HG03159 (cell line): ENCODE data around the gene ZNF672.

Experiments used
- ATAC-seq: cut with Tn5 transposase; IDR thresholded peaks from one replicate; pipeline ENCODE4 v1.9.1; 2021; ENCODE audit warnings: mild to moderate bottlenecking, moderate library complexity; ENCODE audit not compliant: unreplicated experiment

Gene ZNF672

GRCh38 chr1:248831842-248832241 lies 6.2 kb upstream of the ZNF672 start:
- no peak for ATAC-seq

DNA sequence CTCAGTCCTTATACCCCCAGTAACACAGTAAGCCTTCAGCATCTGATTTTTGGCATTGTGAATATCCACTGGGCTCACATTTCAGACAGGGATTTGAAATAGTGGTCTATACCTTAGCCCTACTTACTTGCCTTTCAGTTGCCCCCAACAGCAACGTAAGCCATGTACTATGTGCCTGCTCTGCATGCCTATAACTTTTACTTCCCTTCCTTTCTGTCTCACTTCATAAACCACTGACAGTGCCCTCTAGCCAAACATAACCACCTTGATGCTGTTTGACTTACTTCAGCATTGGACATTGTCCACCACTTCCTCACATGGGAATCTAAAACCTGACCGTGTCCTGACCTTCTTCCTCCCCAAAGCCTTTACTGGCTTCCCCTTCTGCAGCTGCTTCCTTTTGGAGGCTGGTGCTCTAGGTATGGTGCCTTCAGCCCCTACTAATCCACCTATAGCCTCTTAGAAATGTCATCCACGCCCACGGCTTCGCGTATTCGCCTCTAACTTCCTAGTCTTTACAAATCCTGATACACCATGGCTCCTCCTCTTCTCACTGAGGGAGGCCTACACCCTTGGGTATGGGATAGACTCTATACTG lies 3.6 kb upstream of the ZNF672 start:
- no peak for ATAC-seq

- no peak for ATAC-seq
Observed at GRCh38 chr1:248837045-248837780, 811 bp upstream of the ZNF672 start.

GRCh38 chr1:248838357-248839167 lies 538 bp downstream of the ZNF672 start:
- ATAC-seq = peak; percentile 66

DNA sequence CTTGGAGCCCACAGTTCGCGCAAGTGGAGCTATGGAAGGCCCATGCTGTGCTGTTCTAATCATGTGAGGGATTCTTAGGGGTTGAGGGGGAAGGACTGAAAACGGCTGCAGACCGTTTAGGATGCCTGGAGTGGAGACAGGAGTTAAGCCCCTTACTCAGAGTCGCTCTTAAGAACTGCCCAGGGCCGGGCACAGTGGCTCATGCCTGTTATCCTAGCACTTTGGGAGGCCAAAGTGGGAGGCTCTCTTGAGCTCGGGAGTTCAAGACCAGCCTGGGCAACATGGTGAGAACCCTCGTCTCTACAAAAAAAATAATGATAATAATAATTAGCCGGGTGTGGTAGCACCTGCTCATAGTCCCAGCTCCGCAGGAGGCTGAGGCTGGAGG lies 1.1 kb downstream of the ZNF672 start:
- ATAC-seq = no peak

GRCh38 chr1:248840946-248841345 lies 2.9 kb downstream of the ZNF672 start:
- ATAC-seq = no peak

DNA sequence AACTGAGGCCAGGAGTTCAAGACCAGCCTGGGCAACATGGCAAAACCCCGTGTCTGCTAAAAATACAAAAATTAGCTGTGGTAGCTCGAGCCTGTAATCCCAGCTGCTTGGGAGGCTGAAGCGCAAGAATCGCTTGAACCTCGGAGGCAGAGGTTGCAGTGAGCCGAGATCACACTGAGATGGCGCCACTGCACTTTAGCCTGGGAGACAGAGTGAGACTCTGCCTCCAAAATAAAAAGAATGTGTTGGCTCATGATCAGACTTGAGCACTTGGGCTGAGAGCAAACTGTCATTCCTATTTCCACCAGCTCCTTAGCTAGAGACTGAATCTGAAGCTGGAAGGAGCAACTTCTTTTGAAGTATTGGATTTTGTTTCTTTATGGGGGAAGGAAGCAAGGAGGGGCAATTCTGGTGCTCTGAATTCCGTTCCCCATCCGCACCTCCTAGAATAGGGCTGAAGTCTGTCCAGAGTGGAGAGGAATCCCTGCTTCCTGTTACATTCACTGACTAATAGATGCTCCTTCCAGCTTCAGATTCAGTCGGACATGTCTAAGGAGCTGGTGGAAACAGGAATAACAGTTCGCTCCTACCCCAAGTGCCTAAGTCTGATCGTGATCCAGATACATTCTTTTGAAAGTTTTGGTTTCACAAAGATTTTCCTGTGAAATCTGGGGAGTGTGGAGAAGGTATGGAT lies 3.8 kb downstream of the ZNF672 start:
- ATAC-seq = no peak

DNA sequence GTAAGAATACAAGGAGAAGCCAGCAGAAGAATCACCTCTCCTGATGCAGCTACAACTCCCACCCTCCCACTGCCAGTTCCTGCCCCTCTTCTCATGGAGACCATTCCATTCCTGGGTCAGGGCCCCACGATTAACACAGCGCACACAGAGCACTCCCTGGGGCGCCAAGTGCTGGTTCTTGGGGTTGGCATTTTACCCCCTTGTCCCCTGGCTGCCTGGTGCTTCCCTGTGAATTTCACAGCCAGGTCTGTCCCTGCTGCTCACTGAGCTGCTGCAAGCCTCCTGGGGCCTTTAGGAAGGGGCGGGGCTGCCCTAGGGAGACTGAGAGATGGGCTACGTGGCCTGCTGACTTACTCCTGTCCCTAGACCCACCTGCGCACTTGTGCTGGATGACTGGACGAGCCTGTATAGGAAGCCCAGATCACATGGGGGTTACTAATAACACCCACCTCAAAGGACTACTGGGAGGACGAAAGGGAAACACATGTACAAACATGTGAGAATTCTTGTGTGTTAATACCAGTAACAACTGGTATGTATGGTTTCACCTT lies 4.8 kb downstream of the ZNF672 start:
- ATAC-seq = no peak

DNA sequence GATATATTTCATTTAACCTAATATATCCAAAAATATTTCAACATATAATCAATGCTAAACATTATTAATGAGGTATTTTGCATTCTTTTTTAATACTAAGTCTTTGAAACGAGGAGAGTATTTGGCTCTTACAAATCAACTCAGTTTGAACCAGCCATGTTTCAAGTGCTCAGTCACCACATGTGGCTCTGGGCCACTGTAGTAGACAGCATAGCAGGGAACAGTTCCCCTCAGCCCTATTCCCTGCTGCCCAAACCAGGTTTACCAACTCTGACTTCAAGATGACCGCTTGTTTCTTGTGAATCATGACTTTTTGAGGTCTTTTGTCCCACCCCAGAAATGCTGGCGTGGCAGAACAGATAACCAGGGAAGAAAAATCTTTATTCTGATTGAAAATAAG lies 5.7 kb downstream of the ZNF672 start:
- ATAC-seq = no peak

GRCh38 chr1:248844526-248844925 lies 6.5 kb downstream of the ZNF672 start:
- no peak for ATAC-seq

DNA sequence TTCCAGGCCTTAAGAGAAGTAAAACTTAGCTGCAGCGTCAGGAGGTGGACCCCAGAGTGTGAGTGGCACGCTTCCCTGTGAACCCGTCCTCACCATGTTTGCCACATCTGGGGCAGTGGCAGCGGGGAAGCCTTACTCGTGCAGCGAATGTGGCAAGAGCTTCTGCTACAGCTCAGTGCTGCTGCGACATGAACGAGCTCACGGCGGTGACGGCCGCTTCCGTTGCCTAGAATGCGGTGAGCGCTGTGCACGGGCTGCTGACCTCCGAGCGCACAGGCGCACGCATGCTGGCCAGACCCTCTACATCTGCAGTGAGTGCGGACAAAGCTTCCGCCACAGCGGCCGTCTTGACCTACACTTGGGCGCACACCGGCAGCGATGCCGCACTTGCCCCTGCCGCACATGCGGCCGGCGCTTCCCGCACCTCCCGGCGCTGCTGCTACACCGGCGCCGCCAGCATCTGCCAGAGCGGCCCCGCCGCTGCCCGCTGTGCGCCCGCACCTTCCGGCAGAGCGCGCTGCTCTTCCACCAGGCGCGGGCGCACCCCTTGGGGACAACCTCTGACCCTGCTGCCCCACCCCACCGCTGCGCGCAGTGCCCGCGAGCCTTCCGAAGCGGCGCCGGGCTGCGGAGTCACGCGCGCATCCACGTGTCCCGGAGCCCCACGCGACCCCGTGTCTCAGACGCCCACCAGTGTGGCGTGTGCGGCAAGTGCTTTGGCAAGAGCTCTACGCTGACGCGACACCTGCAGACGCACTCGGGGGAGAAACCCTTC lies 9.3 kb downstream of the ZNF672 start:
- no peak for ATAC-seq

GRCh38 chr1:248847956-248848561 lies 10.0 kb downstream of the ZNF672 start:
- ATAC-seq = no peak

DNA sequence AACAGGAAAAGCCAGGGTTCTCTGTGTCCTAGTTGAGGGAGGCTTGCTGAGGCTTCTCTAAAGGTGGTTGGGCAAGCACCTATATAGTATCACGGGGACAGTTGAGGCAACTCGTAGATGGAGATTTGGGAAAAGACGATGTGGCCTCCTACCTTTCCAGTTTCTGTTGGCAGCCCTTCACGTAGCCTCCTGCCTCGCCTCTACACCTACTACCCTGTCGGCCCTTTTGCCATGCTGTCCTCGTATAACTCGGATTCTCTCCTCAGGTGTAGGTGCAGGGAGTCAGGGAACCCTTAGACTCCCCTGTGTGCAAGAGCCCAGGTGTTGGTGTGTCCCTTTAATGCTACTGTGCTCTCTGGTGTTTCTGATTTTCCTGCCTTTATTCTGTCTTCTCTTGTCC lies 10.6 kb downstream of the ZNF672 start:
- no peak for ATAC-seq

GRCh38 chr1:248849152-248849551 lies 11.1 kb downstream of the ZNF672 start:
- no peak for ATAC-seq

DNA sequence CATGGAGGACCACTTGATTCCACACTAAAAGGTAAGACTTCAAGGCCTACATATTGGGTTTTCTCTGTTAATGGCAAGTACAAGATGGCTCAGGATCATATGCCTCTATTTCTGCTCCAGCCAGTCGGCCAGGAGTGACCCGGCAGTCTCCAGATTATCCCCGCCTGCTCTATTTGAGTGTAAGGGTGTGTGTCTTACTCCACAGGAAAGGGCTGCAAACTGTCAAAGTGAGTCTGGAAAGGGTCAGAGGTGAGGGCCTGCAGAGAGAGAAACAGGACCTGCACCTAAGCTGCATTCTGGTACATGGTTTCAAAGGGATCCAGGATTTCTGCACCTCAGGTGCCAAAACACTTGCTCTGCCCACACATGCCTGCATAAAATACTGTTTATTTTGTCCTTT lies 11.6 kb downstream of the ZNF672 start:
- no peak for ATAC-seq

GRCh38 chr1:248850124-248850523 lies 12.1 kb downstream of the ZNF672 start:
- no peak for ATAC-seq

DNA sequence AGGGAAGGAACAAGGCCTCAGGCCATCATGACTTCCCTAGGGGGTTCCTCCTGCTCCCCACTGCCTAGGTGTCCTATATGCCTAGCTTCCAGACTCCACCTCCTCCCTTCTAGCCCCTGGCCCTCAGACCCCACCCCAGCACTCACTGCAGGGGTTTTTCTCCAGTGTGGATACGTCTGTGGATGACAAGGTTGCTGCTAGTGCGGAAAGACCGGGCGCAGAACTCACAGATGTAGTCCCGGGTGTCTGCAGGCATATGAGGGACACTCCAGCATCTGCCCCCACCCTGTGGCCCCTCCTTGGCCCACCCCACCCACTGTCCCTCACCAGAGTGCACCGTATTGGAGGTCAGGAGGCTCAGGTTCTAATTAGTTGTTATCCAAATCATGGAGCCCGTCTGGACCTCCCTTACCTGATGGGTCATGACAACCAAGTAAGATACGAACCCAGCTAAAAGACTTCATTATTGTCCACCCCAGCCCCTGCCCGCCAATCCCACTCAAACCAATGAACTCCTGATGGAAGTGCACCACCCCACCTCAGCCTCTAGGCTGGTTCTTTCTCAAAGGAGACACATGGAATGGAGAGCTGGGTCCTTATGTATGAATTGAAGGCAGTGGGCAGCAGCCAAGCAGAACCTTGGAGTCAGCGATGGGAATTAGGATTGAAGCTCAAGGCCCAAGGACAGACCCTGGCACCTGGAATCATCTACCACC lies 12.7 kb downstream of the ZNF672 start:
- no peak for ATAC-seq

- ATAC-seq = no peak
Observed at GRCh38 chr1:248851390-248851789, 13.4 kb downstream of the ZNF672 start.
